Ovary (tissue), 3 donors: ENCODE data around the gene RPL37.

ENCODE experiments used
- EP300 ChIP-seq: sonication (generic); formaldehyde crosslinking; IDR thresholded peaks from one replicate; pipeline ENCODE4 v1.6.1; 2017; ENCODE audit warnings: antibody characterized with exemption
- POLR2A ChIP-seq: fragments of 450-650 bp; IDR thresholded peaks from one replicate; pipeline ENCODE4 v1.6.1; 2017; ENCODE audit warnings: antibody characterized with exemption, mild to moderate bottlenecking, moderate library complexity
- TF ChIP-seq, protein P1 (sequence below), 3 donors: fragments of 450-650 bp in 2 of 3; fragments of 200-600 bp in 1 of 3; IDR thresholded peaks; one replicate each; pipeline versions ENCODE4 v1.5.1 to v1.8.0; 2016 to 2022; ENCODE audit warnings: antibody characterized with exemption in 3 of 3, mild to moderate bottlenecking in 1 of 3
- donor health status: DM: no; HTN: no; CAD: no.

DNA sequence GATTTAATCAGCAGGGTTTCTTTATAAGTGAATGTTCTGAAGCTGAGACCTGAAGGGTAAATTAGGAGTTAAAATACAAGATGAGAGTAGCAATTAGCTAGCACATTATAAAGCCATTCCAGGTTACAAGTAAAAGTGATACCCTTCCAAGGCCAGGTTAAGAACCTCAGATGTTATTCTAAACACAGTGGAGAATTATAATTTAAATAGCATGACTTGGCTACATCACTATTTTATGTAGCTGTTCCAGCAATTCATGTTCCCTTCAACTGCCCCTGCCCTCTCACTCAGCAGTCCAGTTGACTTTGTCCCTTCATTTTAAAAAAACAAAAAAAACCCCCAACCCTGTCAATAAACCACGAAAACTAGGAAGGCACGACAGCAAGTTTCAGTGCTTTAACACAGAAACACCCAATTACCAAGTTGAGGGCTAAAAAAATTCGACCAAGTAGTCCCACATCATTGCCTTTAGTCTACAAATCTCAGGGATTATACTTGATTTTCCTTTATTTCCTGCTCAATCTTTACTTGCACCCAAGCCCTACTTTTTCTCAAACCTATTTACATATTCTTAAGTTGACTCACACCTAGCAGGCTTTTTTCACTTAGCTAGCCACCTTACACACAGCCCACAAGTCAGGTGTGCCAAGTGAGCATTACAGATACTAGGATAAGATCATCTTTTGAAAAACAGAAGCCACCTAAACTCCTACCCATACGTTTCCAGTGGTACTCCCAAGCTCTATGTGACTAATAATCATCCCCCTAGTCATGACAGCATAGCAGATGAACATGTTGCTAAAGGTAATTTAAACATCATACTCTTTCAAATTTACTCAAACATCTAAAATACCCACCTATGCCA is 3.4 kb downstream of the RPL37 start:
- TF ChIP-seq, protein P1, sequence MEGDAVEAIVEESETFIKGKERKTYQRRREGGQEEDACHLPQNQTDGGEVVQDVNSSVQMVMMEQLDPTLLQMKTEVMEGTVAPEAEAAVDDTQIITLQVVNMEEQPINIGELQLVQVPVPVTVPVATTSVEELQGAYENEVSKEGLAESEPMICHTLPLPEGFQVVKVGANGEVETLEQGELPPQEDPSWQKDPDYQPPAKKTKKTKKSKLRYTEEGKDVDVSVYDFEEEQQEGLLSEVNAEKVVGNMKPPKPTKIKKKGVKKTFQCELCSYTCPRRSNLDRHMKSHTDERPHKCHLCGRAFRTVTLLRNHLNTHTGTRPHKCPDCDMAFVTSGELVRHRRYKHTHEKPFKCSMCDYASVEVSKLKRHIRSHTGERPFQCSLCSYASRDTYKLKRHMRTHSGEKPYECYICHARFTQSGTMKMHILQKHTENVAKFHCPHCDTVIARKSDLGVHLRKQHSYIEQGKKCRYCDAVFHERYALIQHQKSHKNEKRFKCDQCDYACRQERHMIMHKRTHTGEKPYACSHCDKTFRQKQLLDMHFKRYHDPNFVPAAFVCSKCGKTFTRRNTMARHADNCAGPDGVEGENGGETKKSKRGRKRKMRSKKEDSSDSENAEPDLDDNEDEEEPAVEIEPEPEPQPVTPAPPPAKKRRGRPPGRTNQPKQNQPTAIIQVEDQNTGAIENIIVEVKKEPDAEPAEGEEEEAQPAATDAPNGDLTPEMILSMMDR (IDR thresholded peaks at IDR 0.05), result no peak
- TF ChIP-seq POLR2A (no peak), EP300 (no peak)
